Measurements from ENCODE around the gene RAB3C.

The RAB3C gene

DNA sequence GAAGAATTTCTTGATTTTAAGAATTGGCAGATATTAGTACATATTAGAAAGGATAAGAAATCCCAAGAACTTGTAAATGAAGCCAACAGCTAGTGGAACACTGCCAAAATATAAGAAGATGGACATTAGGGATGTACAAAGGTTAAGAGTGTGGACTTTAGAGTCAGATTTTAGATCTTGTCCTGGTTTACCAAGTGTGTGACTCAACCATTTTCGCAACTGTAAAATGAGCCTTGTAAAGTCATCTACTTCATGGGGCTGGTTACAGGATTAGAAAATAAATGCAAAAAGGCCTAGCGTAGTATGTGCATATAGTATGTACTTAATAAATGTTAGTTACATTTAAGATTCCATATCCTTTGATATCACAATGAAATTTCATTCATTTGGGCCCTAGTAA lies 260.0 kb downstream of the RAB3C start:
- peak; percentile 3 for DNase-seq

DNA sequence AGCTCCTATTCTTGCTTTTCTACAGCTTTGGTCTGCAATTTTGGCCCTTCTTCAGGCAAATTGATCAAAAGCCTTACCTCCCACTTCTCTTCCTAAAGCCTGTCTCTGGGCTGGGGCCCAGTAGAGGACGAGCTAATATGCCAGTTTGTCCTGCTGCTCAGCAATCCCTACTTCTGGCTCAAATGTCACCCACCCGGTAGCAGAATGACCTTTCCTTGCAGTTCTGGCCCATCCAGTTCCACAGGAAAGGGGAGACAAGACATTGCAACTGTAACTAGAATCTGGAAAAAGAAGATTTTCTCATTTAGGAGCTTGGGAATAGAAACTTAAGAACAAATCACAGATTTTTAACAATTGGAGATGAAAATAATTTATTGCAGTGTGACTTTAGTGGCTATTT lies 261.5 kb downstream of the RAB3C start:
- no peak for DNase-seq

DNA sequence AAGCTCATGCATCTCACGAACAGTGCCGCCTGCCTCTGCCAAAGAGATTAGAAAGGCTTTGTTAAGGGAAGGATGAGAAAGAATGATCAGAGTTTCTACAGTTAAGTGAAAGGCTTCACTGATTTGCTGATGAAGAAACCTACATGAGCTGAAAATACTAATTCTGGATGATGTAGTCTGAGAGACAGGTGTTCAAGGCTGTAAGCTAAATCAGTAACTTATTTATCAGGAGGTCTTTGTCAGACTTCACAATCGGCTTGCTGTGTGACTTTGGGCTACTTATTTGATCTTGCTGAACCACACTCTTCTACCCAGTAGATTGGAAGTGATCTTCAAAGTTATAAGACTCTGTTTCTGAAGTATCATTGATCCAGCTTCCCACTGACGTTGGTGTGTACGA lies 264.2 kb downstream of the RAB3C start:
- no peak for DNase-seq

DNA sequence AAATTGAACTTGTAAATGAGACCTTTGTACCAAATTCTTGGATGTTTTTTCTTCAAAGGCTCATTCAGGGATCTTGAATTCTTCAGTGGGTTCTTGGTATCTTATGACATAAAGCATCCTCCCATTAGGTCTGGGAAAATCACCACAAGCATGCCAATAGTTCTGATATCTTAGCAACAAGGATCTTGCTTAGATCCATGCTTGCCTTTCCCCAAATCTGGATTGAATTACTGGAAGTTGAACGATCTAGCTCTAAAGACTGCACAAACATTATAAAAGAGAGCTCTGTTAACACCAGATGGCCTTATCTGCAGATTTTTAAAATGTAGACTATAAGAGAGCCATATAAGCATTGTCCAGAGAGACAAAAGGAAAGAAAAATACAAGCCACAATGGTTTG lies 266.3 kb downstream of the RAB3C start:
- DNase-seq: peak; percentile 29

DNA sequence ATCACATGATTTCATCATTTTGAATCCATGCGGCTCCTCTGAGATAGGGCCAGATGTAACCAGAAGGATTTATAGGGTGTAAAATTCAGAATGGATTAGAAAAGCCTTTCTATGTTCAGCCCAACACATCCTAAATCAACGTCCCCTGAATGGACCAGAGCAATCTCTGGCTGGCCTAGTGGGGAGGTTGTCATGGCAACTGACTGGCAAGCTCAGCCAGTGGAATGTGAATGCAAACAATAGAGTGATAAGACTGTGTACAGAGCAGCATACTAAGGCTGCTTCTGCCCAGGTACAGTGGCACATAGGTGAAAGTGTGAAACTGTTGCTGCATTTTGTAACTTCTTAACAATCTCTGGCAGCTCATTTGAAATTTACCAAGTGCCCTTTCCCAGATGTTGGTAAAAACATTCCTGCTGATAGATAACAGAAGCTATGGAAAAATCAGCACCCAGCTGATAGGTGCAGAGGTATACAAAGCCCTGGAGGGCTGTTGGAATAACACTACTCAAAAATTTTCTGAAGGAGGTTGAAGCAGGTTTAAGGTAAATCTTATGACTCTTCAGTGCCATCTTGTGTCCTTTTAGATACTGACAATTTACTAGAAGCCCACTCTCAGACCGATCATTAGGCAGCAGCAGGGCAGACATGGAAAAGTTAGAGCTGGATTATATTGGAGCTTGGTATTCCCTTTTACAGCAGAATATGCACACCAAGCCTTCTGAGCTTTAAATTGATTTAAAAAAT lies 267.2 kb downstream of the RAB3C start:
- DNase-seq: peak; percentile 30

DNA sequence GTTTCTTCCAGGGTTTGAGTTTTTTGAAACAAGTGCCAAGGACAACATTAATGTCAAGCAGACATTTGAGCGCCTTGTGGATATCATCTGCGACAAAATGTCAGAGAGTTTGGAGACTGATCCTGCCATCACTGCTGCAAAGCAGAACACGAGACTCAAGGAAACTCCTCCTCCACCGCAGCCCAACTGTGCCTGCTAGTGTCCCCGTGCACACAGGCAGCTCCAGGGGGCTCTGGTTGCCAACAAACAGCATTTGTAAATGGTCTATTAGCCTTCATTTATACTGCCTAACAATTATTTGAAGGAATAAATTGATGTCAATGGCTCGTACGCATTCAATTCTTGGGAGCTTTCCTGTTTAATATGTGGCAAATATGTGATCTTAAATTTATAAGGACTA lies 268.3 kb downstream of the RAB3C start:
- DNase-seq: no peak

DNA sequence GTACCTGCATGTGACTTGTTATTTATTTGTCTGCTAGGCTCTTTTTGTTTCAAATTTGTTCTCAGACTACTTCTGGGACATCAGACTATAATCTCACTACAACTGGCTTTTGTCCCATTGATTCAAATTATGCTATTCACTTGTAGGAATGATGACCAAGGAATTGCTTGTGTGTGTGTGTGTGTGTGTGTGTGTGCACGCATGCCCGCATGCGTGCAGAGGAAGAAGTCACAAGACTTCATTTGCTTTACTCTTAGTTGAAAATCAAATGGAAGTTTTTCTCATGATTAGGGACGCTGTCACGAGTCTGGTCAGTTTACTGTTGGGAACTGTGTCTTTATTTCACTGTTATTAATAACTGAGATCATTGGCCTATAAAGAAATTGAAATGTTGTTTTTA lies 268.7 kb downstream of the RAB3C start:
- DNase-seq: no peak

DNA sequence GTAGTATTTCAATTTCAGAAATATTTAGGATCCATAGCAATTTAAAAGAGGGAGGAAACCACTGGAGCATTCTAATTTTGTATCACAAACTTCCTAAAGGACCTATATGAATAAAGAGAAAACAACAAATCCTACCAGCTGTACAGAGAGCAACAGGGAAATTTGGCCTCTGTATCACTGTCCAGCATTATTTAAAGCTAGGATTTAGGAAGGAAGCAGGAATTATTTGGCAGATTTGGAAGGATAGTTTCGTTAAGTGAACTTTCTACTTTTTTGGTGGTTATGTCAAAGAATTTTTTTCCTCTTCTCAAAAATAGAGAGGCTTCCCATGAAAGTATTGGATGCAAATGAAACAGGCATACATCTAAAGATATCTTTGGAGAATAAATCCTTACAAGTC lies 269.7 kb downstream of the RAB3C start:
- no peak for DNase-seq

DNA sequence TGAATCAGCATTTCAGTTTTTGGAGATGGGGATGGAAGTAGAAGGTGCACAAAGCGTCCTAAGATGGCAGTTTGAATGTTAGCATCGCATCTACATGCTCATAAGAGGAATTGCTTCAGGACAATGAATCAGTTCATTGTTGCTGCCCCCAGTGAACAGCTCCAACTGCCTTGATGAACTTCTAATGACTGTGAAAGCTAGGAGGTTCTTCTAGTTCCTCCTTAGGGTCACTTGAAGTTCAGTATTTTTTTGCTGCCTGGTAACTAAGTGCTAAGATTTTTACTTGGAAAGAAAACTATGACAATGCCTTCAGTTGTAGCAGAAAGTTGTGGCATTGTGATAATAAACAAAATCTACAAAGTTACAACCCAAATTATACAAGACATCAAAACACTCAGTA lies 271.6 kb downstream of the RAB3C start:
- DNase-seq: no peak

DNA sequence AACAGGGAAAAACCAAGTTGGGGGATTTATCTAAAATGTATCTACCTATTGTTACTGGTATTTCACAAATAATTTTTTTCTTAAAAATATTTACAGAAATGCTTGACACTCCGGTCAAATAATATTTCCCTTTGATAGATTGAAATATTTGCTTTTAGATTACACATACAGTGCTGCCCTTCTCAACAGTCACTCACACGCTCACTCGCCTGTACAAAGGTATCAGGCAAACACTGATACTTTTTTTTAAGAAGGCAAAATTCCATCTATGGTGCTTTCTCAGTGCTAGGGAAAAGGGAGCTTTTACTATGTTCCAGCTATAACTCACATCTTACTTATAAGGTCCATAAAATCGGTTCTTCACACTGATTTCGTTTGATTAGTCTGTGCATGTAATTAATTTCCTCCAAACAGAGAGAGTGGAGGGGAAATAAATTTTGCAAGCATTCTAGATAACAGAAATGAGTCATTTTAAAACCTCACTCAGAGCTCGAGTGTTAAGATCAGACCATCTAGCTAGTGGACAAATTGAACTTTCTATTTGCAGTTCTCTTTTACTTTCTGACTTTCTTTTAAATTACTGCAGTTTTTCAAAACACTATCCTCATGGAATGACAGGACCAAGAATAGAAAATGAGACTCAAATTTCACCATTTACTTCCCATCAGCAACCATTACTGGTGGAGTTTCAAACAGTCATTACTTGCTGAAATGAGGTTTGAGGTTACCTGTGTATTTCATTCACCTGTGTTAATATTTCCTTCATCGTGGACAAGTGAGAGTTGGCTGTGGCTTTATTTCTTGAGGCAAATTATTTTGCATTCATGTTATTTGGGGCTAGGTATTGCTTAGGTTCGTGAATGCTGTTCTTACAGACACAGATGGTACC lies 273.2 kb downstream of the RAB3C start:
- no peak for DNase-seq

DNA sequence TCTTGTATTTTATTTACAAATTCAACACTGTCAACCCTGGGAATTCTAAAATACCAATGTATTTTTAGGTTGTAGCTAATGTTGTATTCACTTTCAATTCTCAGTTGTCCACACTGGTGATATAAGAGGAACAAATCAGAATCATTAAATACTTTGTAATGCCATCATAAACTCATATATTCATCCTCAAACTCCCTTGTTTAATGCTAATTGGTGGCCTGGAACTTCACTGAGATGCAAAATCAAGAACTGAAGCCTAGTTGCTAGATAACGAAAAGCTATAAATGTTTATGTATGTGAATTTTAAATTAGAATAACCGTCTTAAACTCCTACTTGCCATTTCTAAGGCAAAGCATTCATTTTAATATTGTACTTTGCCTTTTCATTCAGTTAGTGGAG lies 274.7 kb downstream of the RAB3C start:
- no peak for DNase-seq

DNA sequence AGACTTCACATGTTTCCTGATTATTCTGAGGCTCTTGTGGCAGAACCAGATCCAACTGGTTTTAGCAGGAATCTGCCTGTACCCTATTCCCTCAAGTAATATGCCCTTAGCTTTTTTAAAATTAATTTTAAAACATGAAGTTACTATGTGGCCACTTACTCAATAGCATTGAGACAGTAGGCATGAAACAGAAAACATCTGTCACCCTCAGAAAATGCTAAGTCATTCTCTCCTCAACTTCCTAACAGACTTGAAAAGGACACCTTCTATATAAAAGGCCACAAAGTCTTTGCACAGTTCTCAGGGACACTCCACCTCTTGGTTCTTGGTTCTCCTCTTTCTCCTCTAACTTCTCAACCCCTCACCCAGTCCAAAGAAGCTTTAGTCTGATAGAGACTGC lies 277.8 kb downstream of the RAB3C start:
- DNase-seq: no peak

DNA sequence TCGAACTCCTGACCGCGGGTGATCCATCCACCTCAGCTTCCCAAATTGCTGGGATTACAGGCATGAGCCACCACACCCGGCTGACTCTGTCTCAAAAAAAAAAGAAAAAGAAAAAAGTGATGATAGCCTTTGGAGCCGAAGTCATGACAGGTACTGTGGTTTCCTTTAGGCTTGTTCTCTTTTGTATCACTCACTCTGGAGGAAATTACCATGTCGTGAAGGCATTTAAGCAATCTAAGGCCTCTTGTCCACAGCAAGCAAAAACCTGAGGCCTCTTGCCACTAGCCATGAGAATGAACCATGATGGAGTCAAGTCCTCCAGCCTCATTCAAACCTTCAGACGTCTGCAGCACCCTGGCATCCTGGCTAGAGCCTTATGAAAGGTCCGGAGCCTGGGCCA lies 286.1 kb downstream of the RAB3C start:
- DNase-seq: no peak

DNA sequence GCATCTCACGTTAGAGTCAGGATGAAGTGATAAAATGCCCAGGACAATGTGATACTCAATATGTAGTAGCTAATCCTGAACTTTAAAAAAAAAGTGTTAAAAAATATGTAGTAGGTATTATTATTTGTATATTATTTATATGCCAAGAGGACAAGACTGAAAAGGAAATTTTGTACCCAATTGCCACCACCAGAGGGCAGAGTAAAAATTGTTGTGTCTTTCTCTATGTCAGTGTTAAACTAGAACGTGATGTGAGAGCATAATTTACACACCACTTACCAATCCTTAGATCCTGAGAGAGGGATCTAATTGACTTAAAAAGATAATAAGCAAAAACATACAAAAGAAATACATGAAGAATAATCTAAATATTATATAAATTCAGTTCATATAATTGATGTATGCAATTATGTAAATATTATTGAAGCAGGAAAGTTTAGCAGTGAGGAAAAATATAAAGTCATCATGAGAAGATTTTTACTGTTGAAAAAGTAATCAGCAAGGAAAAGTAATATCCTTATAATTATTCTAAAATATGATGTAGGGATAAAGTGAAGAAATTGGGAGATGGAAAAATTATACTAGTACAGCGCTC lies 288.9 kb downstream of the RAB3C start:
- DNase-seq: peak; percentile 28

DNA sequence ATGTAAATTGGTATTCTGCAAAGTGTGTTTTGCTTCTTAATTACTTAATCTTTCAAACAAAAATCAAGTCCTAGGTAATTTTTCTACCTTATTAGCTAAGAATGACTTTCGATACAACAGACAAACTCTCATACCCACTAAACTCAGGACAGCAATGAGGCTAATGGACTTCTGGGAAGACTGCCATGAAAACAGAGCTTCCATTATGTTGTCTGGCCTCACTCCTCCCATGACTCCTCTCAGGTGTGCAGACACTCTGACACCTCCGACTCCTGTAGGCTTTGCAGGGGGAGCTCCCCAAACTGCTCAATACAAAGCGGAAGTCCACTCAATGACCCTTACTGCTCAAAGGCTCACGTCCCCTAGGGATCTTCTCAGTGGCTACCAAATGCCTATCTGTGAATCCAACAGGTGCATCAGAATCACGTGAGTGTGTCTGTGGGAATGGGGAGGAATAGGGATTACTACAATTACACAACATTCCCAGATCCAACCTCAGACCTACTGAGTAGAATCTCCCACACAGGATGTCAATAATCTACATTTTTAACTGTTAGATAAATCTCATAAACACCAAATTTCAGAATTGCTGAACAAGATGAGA lies 289.9 kb downstream of the RAB3C start:
- DNase-seq: no peak

DNA sequence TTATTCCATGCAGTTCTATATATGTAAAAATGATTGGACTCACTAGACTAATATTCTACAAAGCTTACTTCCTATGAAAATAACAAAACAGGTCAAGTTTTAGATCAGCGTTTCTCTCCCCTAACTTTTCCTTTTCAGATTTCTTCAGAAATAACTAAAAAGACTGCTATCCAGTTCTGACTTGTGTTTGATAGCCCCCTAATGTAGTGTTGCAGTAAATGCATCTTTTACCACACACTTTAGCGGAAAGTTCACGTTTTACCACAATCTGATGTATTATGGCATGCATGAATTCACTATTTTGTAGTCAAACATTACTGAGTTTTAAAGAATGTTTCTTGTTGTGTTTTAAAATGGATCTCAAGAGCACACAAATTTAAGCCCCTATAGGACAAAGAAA lies 292.7 kb downstream of the RAB3C start:
- DNase-seq: no peak

DNA sequence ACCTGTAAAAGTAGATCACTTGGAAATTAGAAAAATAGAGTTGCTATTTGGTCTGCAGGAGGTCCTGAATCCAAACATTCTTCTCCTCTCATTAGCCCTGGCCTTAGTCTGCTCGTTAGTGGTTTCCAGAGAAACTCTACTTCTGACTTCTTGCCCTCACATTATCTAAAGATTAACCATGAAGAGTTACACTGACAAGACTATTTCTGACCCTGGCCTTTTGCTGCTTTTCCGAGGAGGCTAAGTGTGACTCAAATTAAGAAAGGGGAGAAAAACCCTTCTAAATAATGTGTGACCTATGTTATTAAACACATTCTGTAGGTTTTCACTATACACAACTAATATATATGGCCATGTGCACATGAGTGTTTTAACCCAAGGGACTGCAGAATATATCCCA lies 302.4 kb downstream of the RAB3C start:
- DNase-seq: no peak

DNA sequence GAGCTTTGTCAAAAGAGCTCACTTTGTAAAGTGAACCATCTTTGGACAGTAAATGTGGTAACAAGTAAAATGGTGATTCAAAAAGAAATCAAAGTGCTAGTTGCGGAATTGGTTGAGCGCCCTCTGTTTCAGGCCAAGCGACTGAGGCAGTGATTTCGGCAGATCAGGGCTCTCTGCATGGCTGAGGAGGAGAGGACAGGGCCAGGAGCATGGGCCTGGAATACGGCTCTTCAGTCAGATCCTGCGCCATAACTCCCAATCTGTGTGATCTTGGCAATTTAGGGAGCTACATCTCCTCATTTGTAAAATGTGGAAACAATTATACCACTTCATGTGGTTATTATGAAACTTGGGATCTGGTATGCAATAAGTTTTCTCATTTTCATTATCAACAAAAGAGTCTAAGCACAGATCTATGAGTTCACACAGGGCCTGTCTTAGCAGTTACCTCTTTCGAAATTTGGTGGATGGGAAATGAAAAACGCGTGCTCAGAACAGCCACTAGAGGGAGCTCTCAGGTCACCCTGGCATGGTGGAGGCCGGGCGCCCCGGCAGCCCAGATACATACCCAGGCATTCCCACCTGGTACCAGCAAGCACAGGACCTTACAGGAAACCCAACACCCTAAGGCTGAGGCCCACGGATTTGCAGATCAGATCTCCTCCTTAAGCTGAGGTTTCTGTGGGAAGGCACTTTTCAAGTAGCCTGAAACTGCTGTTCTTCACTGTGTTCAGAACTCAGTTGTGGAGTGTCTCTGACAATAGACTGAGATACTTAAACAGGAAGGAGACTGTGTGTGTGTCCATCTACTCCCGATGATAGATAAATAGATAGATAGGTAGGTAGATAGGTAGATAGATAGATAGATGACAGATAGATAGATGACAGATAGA lies 303.7 kb downstream of the RAB3C start:
- DNase-seq: peak; percentile 59

DNA sequence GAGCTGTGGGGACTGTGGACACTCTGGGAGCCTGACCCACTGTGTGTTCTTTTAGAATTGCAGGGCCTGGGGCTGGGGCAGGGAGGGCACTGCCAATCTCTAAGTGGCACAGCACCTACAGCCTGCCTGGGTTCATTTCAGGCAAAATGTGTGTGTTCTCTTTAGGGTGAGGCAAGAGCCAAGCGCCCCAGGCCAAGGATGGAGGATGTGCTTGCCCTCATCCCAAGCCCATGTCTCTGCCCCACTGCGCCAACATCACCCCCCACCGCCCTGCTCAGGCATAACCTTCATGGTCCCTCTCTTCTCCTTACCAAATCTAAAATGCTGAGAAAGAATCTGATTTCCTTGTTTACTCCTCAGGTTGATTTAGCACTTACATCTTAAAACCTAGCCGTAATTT lies 304.4 kb downstream of the RAB3C start:
- no peak for DNase-seq

DNA sequence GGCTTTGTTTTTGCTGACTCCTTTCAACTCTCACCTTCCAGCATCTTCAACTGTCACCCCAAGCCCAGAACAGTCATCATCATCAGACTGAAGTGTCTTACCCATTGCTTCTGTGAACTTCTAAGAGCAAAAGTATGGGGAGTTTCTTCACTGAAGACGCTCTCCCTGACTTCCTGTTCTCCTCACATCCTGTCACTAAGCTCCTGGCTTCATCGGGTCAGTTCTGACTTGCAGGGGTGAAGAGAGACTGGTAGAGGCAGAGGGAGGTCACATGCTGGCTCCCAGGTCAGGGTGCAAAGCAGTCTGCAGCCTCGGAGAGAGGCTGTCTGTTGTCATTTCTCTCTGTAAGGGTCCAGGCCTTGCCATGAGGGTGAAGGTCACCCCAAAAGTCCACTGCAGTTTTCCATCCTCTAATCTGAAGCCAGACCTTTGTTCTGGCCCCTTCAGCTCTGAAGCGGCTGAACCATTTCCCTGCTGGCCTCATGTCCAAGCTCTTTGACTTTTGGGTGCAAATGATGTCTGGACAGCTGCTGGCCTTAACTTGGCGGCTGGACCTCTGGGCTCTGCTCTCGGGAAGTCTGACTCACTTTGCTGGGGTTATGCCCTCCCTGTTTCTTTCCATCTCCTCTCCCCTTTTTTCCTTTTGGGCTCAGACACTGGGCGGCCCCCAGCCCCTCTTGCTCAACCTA lies 305.0 kb downstream of the RAB3C start:
- DNase-seq: no peak

DNA sequence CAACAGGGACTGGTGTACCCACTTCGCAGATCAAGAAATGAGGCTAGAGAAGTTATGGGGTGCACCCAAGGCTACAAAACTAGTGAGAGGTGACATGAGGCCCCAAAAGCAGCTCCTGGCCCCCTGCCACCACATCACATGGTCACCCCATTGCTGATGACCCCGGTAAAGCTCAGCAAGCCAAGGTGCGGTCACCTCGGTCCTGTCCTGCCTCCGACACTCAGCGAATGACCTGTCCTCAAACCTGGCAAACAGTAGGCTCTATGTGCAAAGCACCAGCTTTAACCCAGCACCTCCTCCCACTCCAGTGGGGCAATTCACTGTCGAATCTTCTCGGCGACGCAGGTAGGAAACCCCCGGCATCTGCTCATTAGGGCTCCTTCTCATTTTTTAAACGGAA lies 307.4 kb downstream of the RAB3C start:
- no peak for DNase-seq

DNA sequence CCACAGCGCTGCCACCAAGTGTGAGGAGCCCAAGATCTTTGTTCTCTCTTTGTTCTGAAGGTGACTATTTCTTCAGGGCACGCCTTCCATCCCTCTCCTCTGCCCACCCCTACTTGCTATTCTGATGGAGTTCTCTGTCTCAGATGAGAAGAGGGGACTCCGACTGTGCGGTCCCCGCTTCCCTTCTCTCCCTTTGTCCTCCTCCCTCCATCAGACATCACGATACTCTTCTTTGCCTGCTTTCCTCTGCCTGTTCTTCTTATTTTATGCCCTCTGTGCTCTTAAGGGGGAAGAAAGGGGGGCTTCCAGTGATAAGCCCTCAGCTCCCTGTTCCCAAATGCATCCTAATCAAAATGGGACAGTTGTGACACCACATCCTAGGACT lies 307.8 kb downstream of the RAB3C start:
- DNase-seq: no peak

All from fibroblast of upper back skin (primary cell).